Smooth muscle cell of the brain vasculature (primary cell): ENCODE results near the gene DNAJB4.

ENCODE experiments used
- DNase-seq: peaks from one replicate; pipeline ENCODE4 v3.0.0-alpha.2; 2012; ENCODE audit warnings: low read depth, low spot score

DNAJB4 gene

DNA sequence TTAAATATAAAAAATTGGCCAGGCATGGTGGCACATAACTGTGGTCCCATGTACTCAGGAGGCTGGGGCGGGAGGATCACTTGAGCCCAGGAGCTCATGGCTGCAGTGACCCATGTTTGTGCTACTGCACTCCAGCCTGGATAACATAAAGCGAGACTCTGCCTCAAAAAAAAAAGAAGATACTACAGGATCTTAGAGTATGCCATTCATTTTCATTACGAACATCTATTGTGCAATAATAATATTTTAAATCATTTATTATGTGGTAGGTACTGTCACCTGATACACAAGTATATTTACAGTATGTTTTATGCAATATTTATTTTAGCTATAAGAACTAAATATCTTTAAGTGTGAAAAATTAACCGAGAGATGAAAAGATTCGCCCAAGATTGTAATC, 31.7 kb downstream of the DNAJB4 start:
- no peak for DNase-seq

GRCh38 chr1:78038071-78038470, 33.3 kb downstream of the DNAJB4 start:
- no peak for DNase-seq

- DNase-seq = no peak
Measured at GRCh38 chr1:78038491-78038939, 33.8 kb downstream of the DNAJB4 start.

GRCh38 chr1:78040484-78041089, 35.8 kb downstream of the DNAJB4 start:
- no peak for DNase-seq

- DNase-seq = no peak
Measured at GRCh38 chr1:78043436-78043835, 38.7 kb downstream of the DNAJB4 start.

DNA sequence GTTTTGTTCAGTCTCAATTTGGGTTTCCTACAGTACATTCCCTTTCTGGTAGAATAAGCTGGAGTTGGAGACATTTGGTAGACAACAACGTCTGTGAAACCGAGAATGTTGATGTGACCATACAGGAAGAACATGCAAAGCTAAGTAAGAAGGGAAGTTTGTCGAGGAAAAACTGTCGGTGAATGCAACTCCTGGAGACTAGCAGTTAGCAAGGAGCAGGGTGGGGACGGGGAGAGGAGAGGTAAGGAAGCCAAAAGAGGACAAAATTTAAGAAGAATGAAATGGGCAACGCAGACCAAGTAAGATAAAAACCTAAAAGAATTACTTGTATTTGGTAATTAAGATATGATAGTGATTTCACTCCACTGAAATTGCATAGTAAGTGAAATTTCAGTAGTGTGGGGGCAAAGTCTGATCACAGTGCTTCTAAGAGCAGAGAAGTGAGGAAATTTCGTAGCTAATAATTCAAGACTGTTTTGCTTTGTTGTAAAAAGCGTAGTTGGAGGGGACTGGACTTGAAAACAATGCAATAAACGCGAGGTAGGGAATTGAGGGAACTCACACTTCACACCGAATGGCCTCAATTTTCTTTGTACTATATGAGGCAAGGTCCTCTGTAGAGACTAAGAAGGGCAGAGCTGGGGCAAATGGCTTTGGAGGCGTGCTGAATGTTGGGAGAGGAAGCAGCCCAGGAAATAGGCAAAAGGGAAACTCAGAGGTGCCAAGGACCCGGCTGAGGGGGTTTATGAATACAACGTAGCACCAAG, 40.2 kb downstream of the DNAJB4 start:
- no peak for DNase-seq

- no peak for DNase-seq
Measured at GRCh38 chr1:78045563-78045925, 40.8 kb downstream of the DNAJB4 start.

GRCh38 chr1:78045926-78046778, 41.4 kb downstream of the DNAJB4 start, which contains the start of gene GIPC2:
TSS of gene GIPC2 (plus strand) at chr1:78045966. CDS start at chr1:78046095, 129 bp downstream.
- DNase-seq = no peak

DNA sequence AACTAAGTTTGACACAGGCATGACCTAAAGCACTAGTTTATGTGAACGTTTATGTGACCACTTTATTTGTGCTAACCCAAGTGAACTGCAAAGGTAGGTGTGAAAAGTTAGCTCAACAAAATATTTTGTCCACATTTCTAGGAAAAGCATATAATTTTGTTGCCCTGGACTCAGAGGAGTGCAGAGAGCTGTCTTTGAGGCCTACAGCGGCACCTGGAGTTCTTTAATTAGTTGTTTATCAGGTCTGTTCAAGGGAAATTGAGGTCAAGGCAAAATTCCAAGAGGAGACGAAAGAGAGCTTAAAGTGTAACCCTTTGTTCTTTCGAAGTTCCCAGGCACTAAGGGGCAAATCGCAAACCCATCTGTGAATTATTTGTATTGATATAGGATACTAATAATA, 42.4 kb downstream of the DNAJB4 start:
- DNase-seq = no peak

DNA sequence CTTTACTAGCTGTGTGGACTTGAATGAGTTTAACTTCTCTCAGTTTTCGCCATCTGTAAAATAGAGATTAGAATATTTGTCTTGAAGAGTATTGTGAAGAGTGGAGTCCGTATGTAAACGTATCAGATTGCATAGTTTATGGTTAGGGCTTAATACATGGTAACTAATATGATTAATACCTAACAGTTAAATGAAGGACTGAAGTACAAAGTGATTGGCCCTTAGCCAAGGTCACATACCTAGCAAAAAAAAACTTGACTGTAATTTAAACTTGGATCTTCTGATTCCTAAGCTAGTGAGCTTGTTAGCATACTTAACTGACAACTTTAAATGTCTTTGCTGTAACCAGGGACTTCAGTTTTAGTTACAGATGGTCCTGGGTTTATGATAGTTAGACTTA, 42.9 kb downstream of the DNAJB4 start:
- no peak for DNase-seq

DNA sequence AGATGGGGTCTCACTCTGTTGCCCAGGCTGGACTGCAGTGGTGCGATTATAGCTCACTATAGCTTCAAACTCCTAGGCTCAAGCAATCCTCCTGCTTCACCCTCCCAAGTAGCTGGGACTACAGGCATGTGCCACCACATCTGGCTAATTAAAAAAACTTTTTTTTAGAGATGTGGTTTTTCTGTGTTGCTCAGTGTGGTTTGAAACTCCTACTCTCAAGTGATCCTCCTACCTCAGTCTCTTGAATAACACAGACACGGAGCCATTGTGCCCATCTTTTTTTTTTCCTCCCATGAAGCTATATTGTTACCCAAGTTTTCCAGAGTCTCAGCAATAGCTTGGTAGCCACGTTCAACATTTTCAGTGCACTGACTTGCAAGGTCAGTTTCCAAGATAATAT, 43.7 kb downstream of the DNAJB4 start:
- DNase-seq = no peak

- no peak for DNase-seq
Measured at GRCh38 chr1:78049396-78049795, 44.7 kb downstream of the DNAJB4 start.

GRCh38 chr1:78051005-78051404, 46.3 kb downstream of the DNAJB4 start:
- no peak for DNase-seq

- no peak for DNase-seq
Measured at GRCh38 chr1:78052685-78053405, 48.1 kb downstream of the DNAJB4 start.

- no peak for DNase-seq
Measured at GRCh38 chr1:78053498-78053897, 48.8 kb downstream of the DNAJB4 start.

- DNase-seq = no peak
Measured at GRCh38 chr1:78054559-78054958, 49.8 kb downstream of the DNAJB4 start.

- DNase-seq = no peak
Measured at GRCh38 chr1:78054972-78055371, 50.2 kb downstream of the DNAJB4 start.

- no peak for DNase-seq
Measured at GRCh38 chr1:78055565-78056132, 50.9 kb downstream of the DNAJB4 start.

GRCh38 chr1:78058670-78059069, 53.9 kb downstream of the DNAJB4 start:
- no peak for DNase-seq

- DNase-seq = no peak
Measured at GRCh38 chr1:78060857-78061563, 56.3 kb downstream of the DNAJB4 start.
